ENCODE results near the gene SSMEM1.

SSMEM1 gene

GRCh38 chr7:130174237-130174959 is 33.3 kb upstream of the SSMEM1 start:
- WGBS (ENCODE audit: extremely low coverage, insufficient coverage, insufficient read length), result 100% methylated on average over 2 of the region's 4 CpGs
- Histone ChIP-seq H3K4ac (ENCODE audit: low read depth, low read length) (no peak overlapping the region), H3K79me2 (ENCODE audit: control insufficient read depth, insufficient read depth, low read length, poor library complexity) (no peaks in the 10 kb centered on the region), H3K79me1 (ENCODE audit: low read length) (no peaks in the 10 kb centered on the region), H3K18ac (ENCODE audit: low read length) (no peak overlapping the region), H3K9me3 (ENCODE audit: insufficient read depth, low read depth, low read length) (no peaks in the 10 kb centered on the region), H3K4me1 (ENCODE audit: control insufficient read depth in 1 of 2, insufficient read depth in 2 of 2, low read length in 2 of 2) (no peaks in the 10 kb centered on the region), H3K27me3 (ENCODE audit: insufficient read depth, low read length) (no peaks in the 10 kb centered on the region), H2BK12ac (ENCODE audit: low read length) (no peak overlapping the region), H4K91ac (ENCODE audit: low read depth, low read length) (no peak overlapping the region), H3K36me3 (ENCODE audit: control insufficient read depth in 1 of 2, insufficient read depth in 2 of 2, low read length in 2 of 2) (peaks cover 8 to 10% of the 10 kb centered on the region in 2 experiments), H2AFZ (ENCODE audit: insufficient read depth, low read length, poor library complexity) (no peak overlapping the region), H3K27ac (ENCODE audit: low read depth, low read length) (no peak overlapping the region), H2BK5ac (ENCODE audit: low read depth, low read length, poor library complexity) (no peak overlapping the region), H3K9ac (ENCODE audit: low read length) (no peak overlapping the region), H3K4me2 (ENCODE audit: low read length) (no peak overlapping the region), H3K14ac (ENCODE audit: low read length) (no peak overlapping the region), H2BK120ac (ENCODE audit: insufficient read depth, low read length, poor library complexity) (no peak overlapping the region), H3K4me3 (ENCODE audit: low read depth, low read length) (no peak overlapping the region), H4K12ac (ENCODE audit: low read depth, low read length) (no peak overlapping the region), H4K8ac (ENCODE audit: low read depth, low read length) (no peak overlapping the region), H2AK5ac (ENCODE audit: low read length) (no peak overlapping the region), H3K23ac (ENCODE audit: low read length) (no peak overlapping the region)
- peak in 1 of 2 donors; percentile 34 for DNase-seq

- no peaks in the 10 kb centered on the region for H3K4me1 ChIP-seq (ENCODE audit: control insufficient read depth in 1 of 2, insufficient read depth in 2 of 2, low read length in 2 of 2)
- H3K79me1 ChIP-seq (ENCODE audit: low read length), result no peaks in the 10 kb centered on the region
- no peak overlapping the region for H3K27ac ChIP-seq (ENCODE audit: low read depth, low read length)
- H2BK12ac ChIP-seq (ENCODE audit: low read length), result no peak overlapping the region
- no peak overlapping the region for H3K4ac ChIP-seq (ENCODE audit: low read depth, low read length)
- H4K12ac ChIP-seq (ENCODE audit: low read depth, low read length), result no peak overlapping the region
- no peak overlapping the region for H2AK5ac ChIP-seq (ENCODE audit: low read length)
- no peak overlapping the region for H3K9ac ChIP-seq (ENCODE audit: low read length)
- H3K79me2 ChIP-seq (ENCODE audit: control insufficient read depth, insufficient read depth, low read length, poor library complexity), result no peaks in the 10 kb centered on the region
- no peak overlapping the region for H4K91ac ChIP-seq (ENCODE audit: low read depth, low read length)
- DNase-seq, result no peak
- H3K9me3 ChIP-seq (ENCODE audit: insufficient read depth, low read depth, low read length), result no peaks in the 10 kb centered on the region
- H3K23ac ChIP-seq (ENCODE audit: low read length), result no peak overlapping the region
- H2BK120ac ChIP-seq (ENCODE audit: insufficient read depth, low read length, poor library complexity), result no peak overlapping the region
- no peak overlapping the region for H3K14ac ChIP-seq (ENCODE audit: low read length)
- H3K27me3 ChIP-seq (ENCODE audit: insufficient read depth, low read length), result no peaks in the 10 kb centered on the region
- H2AFZ ChIP-seq (ENCODE audit: insufficient read depth, low read length, poor library complexity), result no peak overlapping the region
- no peak overlapping the region for H3K4me3 ChIP-seq (ENCODE audit: low read depth, low read length)
- no CpG with 5 or more reads among the region's 4 CpGs for WGBS (ENCODE audit: extremely low coverage, insufficient coverage, insufficient read length)
- no peak overlapping the region for H3K18ac ChIP-seq (ENCODE audit: low read length)
- H3K4me2 ChIP-seq (ENCODE audit: low read length), result no peak overlapping the region
- no peak overlapping the region for H4K8ac ChIP-seq (ENCODE audit: low read depth, low read length)
- no peak overlapping the region for H2BK5ac ChIP-seq (ENCODE audit: low read depth, low read length, poor library complexity)
- peaks cover 8% of the 10 kb centered on the region in 2 experiments for H3K36me3 ChIP-seq (ENCODE audit: control insufficient read depth in 1 of 2, insufficient read depth in 2 of 2, low read length in 2 of 2)
Measured at GRCh38 chr7:130178251-130178650, 29.4 kb upstream of the SSMEM1 start.

GRCh38 chr7:130179631-130180030 is 28.0 kb upstream of the SSMEM1 start:
- Histone ChIP-seq H2BK5ac (ENCODE audit: low read depth, low read length, poor library complexity) (no peak overlapping the region), H2BK120ac (ENCODE audit: insufficient read depth, low read length, poor library complexity) (no peak overlapping the region), H3K18ac (ENCODE audit: low read length) (no peak overlapping the region), H3K9ac (ENCODE audit: low read length) (no peak overlapping the region), H3K4me1 (ENCODE audit: control insufficient read depth in 1 of 2, insufficient read depth in 2 of 2, low read length in 2 of 2) (no peaks in the 10 kb centered on the region), H2AK5ac (ENCODE audit: low read length) (no peak overlapping the region), H4K8ac (ENCODE audit: low read depth, low read length) (no peak overlapping the region), H3K23ac (ENCODE audit: low read length) (no peak overlapping the region), H3K14ac (ENCODE audit: low read length) (no peak overlapping the region), H4K12ac (ENCODE audit: low read depth, low read length) (no peak overlapping the region), H3K79me2 (ENCODE audit: control insufficient read depth, insufficient read depth, low read length, poor library complexity) (no peaks in the 10 kb centered on the region), H3K27ac (ENCODE audit: low read depth, low read length) (no peak overlapping the region), H3K79me1 (ENCODE audit: low read length) (no peaks in the 10 kb centered on the region), H3K4me3 (ENCODE audit: low read depth, low read length) (no peak overlapping the region), H3K9me3 (ENCODE audit: insufficient read depth, low read depth, low read length) (no peaks in the 10 kb centered on the region), H3K4ac (ENCODE audit: low read depth, low read length) (no peak overlapping the region), H3K27me3 (ENCODE audit: insufficient read depth, low read length) (no peaks in the 10 kb centered on the region), H4K91ac (ENCODE audit: low read depth, low read length) (no peak overlapping the region), H2AFZ (ENCODE audit: insufficient read depth, low read length, poor library complexity) (no peak overlapping the region), H2BK12ac (ENCODE audit: low read length) (no peak overlapping the region), H3K36me3 (ENCODE audit: control insufficient read depth in 1 of 2, insufficient read depth in 2 of 2, low read length in 2 of 2) (peaks cover 8 to 9% of the 10 kb centered on the region in 2 experiments), H3K4me2 (ENCODE audit: low read length) (no peak overlapping the region)
- no CpG with 5 or more reads among the region's 2 CpGs for WGBS (ENCODE audit: extremely low coverage, insufficient coverage, insufficient read length)
- DNase-seq, result no peak

GRCh38 chr7:130180571-130181262 is 26.9 kb upstream of the SSMEM1 start:
- peaks cover 5 to 6% of the 10 kb centered on the region in 2 experiments for H3K36me3 ChIP-seq (ENCODE audit: control insufficient read depth in 1 of 2, insufficient read depth in 2 of 2, low read length in 2 of 2)
- H3K79me1 ChIP-seq (ENCODE audit: low read length), result no peaks in the 10 kb centered on the region
- no peak overlapping the region for H3K9ac ChIP-seq (ENCODE audit: low read length)
- no peak overlapping the region for H3K27ac ChIP-seq (ENCODE audit: low read depth, low read length)
- H3K18ac ChIP-seq (ENCODE audit: low read length), result no peak overlapping the region
- H4K12ac ChIP-seq (ENCODE audit: low read depth, low read length), result no peak overlapping the region
- no peak overlapping the region for H2AK5ac ChIP-seq (ENCODE audit: low read length)
- no peak overlapping the region for H3K23ac ChIP-seq (ENCODE audit: low read length)
- no peak overlapping the region for H3K4ac ChIP-seq (ENCODE audit: low read depth, low read length)
- no peak overlapping the region for H2AFZ ChIP-seq (ENCODE audit: insufficient read depth, low read length, poor library complexity)
- H2BK120ac ChIP-seq (ENCODE audit: insufficient read depth, low read length, poor library complexity), result no peak overlapping the region
- DNase-seq, result no peak
- H3K79me2 ChIP-seq (ENCODE audit: control insufficient read depth, insufficient read depth, low read length, poor library complexity), result no peaks in the 10 kb centered on the region
- WGBS (ENCODE audit: extremely low coverage, insufficient coverage, insufficient read length), result no CpG with 5 or more reads among the region's 9 CpGs
- H3K4me2 ChIP-seq (ENCODE audit: low read length), result no peak overlapping the region
- H2BK5ac ChIP-seq (ENCODE audit: low read depth, low read length, poor library complexity), result no peak overlapping the region
- H3K14ac ChIP-seq (ENCODE audit: low read length), result no peak overlapping the region
- H3K4me3 ChIP-seq (ENCODE audit: low read depth, low read length), result no peak overlapping the region
- H3K9me3 ChIP-seq (ENCODE audit: insufficient read depth, low read depth, low read length), result no peaks in the 10 kb centered on the region
- no peaks in the 10 kb centered on the region for H3K27me3 ChIP-seq (ENCODE audit: insufficient read depth, low read length)
- no peak overlapping the region for H4K91ac ChIP-seq (ENCODE audit: low read depth, low read length)
- no peak overlapping the region for H4K8ac ChIP-seq (ENCODE audit: low read depth, low read length)
- H3K4me1 ChIP-seq (ENCODE audit: control insufficient read depth in 1 of 2, insufficient read depth in 2 of 2, low read length in 2 of 2), result no peaks in the 10 kb centered on the region
- H2BK12ac ChIP-seq (ENCODE audit: low read length), result no peak overlapping the region

All from trophoblast cell (in vitro differentiated cells and primary cell).